Keratinocyte (primary cell): ENCODE data around the gene DCTN1. TPM values are rescaled to one million over a fixed set of nuclear protein-coding genes. Genes with fewer than 3 reads are reported as not detected.

Source experiments
- DNase-seq: peaks from one replicate; pipeline ENCODE4 v3.0.0-alpha.2; 2011; ENCODE audit warnings: low read depth, missing footprints, low spot score
- FAIRE-seq: peaks from 2 replicates; lab custom pipeline; 2011; peaks lifted over from hg19 to GRCh38; lab: Jason Lieb, UNC
- H2AFZ ChIP-seq: 2 replicates; pipeline ENCODE4 v1.6.0; 2012; ENCODE audit warnings: low read length, control low read depth, inconsistent platforms; ENCODE audit not compliant: control insufficient read depth
- H3K27ac ChIP-seq: 2 replicates; pipeline ENCODE4 v1.5.1; 2011; ENCODE audit warnings: low read length; ENCODE audit not compliant: control insufficient read depth, insufficient read depth
- H3K27me3 ChIP-seq: 3 replicates; pipeline ENCODE4 v1.6.0; 2011; ENCODE audit warnings: low read length; ENCODE audit not compliant: control insufficient read depth, insufficient read depth; ENCODE audit errors: extremely low read depth
- H3K36me3 ChIP-seq, 2 experiments: 2 replicates in 1 of 2; 3 replicates in 1 of 2; pipeline ENCODE4 v1.5.1; 2011; ENCODE audit warnings: low read length in 2 of 2, mild to moderate bottlenecking in 1 of 2; ENCODE audit not compliant: control insufficient read depth in 2 of 2, insufficient read depth in 2 of 2; ENCODE audit errors: extremely low read depth in 1 of 2
- H3K4me1 ChIP-seq: 3 replicates; pipeline ENCODE4 v1.5.1; 2011; ENCODE audit warnings: low read length; ENCODE audit not compliant: control insufficient read depth, insufficient read depth; ENCODE audit errors: extremely low read depth
- H3K4me2 ChIP-seq: 3 replicates; pipeline ENCODE4 v1.6.0; 2011; ENCODE audit warnings: low read depth, low read length; ENCODE audit not compliant: control insufficient read depth, insufficient read depth; ENCODE audit errors: extremely low read depth
- H3K4me3 ChIP-seq, 3 experiments: fragments of 200-600 bp in 1 of 3; sonication (generic) in 1 of 3; 2 replicates in 2 of 3; 3 replicates in 1 of 3; pipeline ENCODE4 v1.5.1; 2011 to 2016; ENCODE audit warnings: low read length in 3 of 3, mild to moderate bottlenecking in 3 of 3, control low read depth in 2 of 3, inconsistent platforms in 1 of 3, low read depth in 1 of 3, mixed read lengths in 1 of 3, mixed run types in 1 of 3, moderate library complexity in 1 of 3; ENCODE audit not compliant: control insufficient read depth in 2 of 3, insufficient read depth in 2 of 3; ENCODE audit errors: extremely low read depth in 1 of 3
- H3K79me2 ChIP-seq: 2 replicates; pipeline ENCODE4 v1.6.0; 2012; ENCODE audit warnings: low read length; ENCODE audit not compliant: control insufficient read depth, insufficient read depth
- H3K9ac ChIP-seq: 3 replicates; pipeline ENCODE4 v1.6.0; 2011; ENCODE audit warnings: low read length; ENCODE audit not compliant: control insufficient read depth, insufficient read depth; ENCODE audit errors: extremely low read depth
- H3K9me1 ChIP-seq: 3 replicates; pipeline ENCODE4 v1.6.0; 2011; ENCODE audit warnings: low read length; ENCODE audit not compliant: control insufficient read depth, insufficient read depth; ENCODE audit errors: extremely low read depth
- H3K9me3 ChIP-seq: 2 replicates; pipeline ENCODE4 v1.5.1; 2012; ENCODE audit warnings: low read depth, low read length; ENCODE audit not compliant: control insufficient read depth
- H4K20me1 ChIP-seq: 3 replicates; pipeline ENCODE4 v1.6.0; 2011; ENCODE audit warnings: low read length; ENCODE audit not compliant: control insufficient read depth, insufficient read depth; ENCODE audit errors: extremely low read depth
- CTCF ChIP-seq, 3 experiments: IDR thresholded peaks in 1 of 3; conservative IDR thresholded peaks in 1 of 3; optimal IDR thresholded peaks in 1 of 3; 2 replicates in 2 of 3; 3 replicates in 1 of 3; pipeline versions ENCODE3 to v1.5.1; 2011; ENCODE audit warnings: low read length in 3 of 3, mild to moderate bottlenecking in 3 of 3, moderate library complexity in 2 of 3, control low read depth in 1 of 3, inconsistent platforms in 1 of 3; ENCODE audit not compliant: insufficient read depth in 2 of 3; ENCODE audit errors: extremely low read depth in 1 of 3
- EZH2 ChIP-seq: IDR thresholded peaks from one replicate; pipeline ENCODE4 v1.6.1; 2012; ENCODE audit warnings: inconsistent platforms, mild to moderate bottlenecking, low read length, moderate library complexity
- dilution Hi-C: fragments of 300-500 bp; cut with MboI; formaldehyde crosslinking; loops from one replicate; pipeline ENCODE4 v1.7.0; 2020; ENCODE audit warnings: low sequenced_read_pairs; ENCODE audit not compliant: extremely low pct_ligation_motif_present
- polyA plus RNA-seq, 5 experiments: library from polyadenylated mRNA; depleted of rRNA in 3 of 5; stranded (reverse) in 3 of 5; stranded (forward) in 1 of 5; unstranded in 1 of 5; fragments of >200 nt; gene quantifications; 1 replicate in 1 of 5; 2 replicates in 3 of 5; 3 replicates in 1 of 5; pipeline versions ENCODE4 v1.2.1 to v1.2.3, GENCODE V29; 2011 to 2012; ENCODE audit warnings: missing spikeins in 2 of 5, low read depth in 1 of 5, low replicate concordance in 1 of 5

DCTN1 gene
- polyA plus RNA-seq, 1 donor (not counting 4 experiments of a cell fraction or from before 2014, with no cell fraction given), result 110 TPM

GRCh38 chr2:74334931-74335333 is 45.2 kb downstream of the DCTN1 start:
- H3K4me2 ChIP-seq, result no peak overlapping the region
- FAIRE-seq, result peak; percentile 64
- dilution Hi-C loops, result no loop called here

GRCh38 chr2:74333896-74334586 is 46.1 kb downstream of the DCTN1 start:
- dilution Hi-C loops, result no loop called here

More at GRCh38 chr2:74334931-74335333, 45.2 kb downstream of the DCTN1 start:
- no peaks in the 10 kb centered on the region for H3K36me3 ChIP-seq
- H3K27ac ChIP-seq, result no peak overlapping the region
- no peaks in the 10 kb centered on the region for H3K27me3 ChIP-seq
- TF ChIP-seq CTCF (optimal IDR thresholded peaks at IDR 0.05 in 1 of 3, IDR thresholded peaks at IDR 0.05 in 1 of 3, conservative IDR thresholded peaks at IDR 0.05 in 1 of 3; ENCODE audit: extremely low read depth in 1 of 3, insufficient read depth in 2 of 3, low read length in 3 of 3) (peak; percentile 91 to 94 (median 92)), EZH2 (no peak)
- H2AFZ ChIP-seq, result no peak overlapping the region
- no peaks in the 10 kb centered on the region for H3K9me3 ChIP-seq
- no peaks in the 10 kb centered on the region for H3K4me1 ChIP-seq
- H4K20me1 ChIP-seq, result no peaks in the 10 kb centered on the region
- no peak overlapping the region for H3K4me3 ChIP-seq
- no peaks in the 10 kb centered on the region for H3K9me1 ChIP-seq
- no peak overlapping the region for H3K9ac ChIP-seq
- peak; percentile 33 for DNase-seq
- H3K79me2 ChIP-seq, result no peaks in the 10 kb centered on the region

More at GRCh38 chr2:74333896-74334586, 46.1 kb downstream of the DCTN1 start:
- no peaks in the 10 kb centered on the region for H3K4me1 ChIP-seq
- TF ChIP-seq EZH2 (no peak), CTCF (optimal IDR thresholded peaks at IDR 0.05 in 1 of 3, IDR thresholded peaks at IDR 0.05 in 1 of 3, conservative IDR thresholded peaks at IDR 0.05 in 1 of 3; ENCODE audit: extremely low read depth in 1 of 3, insufficient read depth in 2 of 3, low read length in 3 of 3) (no peak)
- no peaks in the 10 kb centered on the region for H3K79me2 ChIP-seq
- no peak overlapping the region for H3K4me3 ChIP-seq
- no peak for FAIRE-seq
- no peaks in the 10 kb centered on the region for H3K27me3 ChIP-seq
- H3K9me1 ChIP-seq, result no peaks in the 10 kb centered on the region
- H3K36me3 ChIP-seq, result no peaks in the 10 kb centered on the region
- H3K9ac ChIP-seq, result no peak overlapping the region
- no peak overlapping the region for H3K4me2 ChIP-seq
- H2AFZ ChIP-seq, result no peak overlapping the region
- DNase-seq, result no peak
- H3K9me3 ChIP-seq, result no peaks in the 10 kb centered on the region
- no peaks in the 10 kb centered on the region for H4K20me1 ChIP-seq
- H3K27ac ChIP-seq, result no peak overlapping the region
